H9 (cell line): ENCODE data around the gene GRID2. TPM values are rescaled to one million over a fixed set of nuclear protein-coding genes. Genes with fewer than 3 reads are reported as not detected.

Experiments
- DNase-seq: peaks from one replicate; pipeline ENCODE4 v3.0.0-alpha.2; 2017
- H2AFZ ChIP-seq: one replicate; pipeline ENCODE4 v1.6.1; 2013; ENCODE audit warnings: mild to moderate bottlenecking, low read length, control low read depth, moderate library complexity
- H2AK5ac ChIP-seq: 2 replicates; pipeline ENCODE4 v1.6.1; 2013; ENCODE audit warnings: low read length, control low read depth, mixed read lengths; ENCODE audit not compliant: insufficient read length
- H2BK120ac ChIP-seq: one replicate; pipeline ENCODE4 v1.6.1; 2013; ENCODE audit warnings: low read depth, mild to moderate bottlenecking, low read length, control low read depth, inconsistent platforms; ENCODE audit not compliant: poor library complexity, severe bottlenecking
- H2BK12ac ChIP-seq: 2 replicates; pipeline ENCODE4 v1.6.1; 2013; ENCODE audit warnings: low read length, control low read depth, mixed read lengths, low read depth; ENCODE audit not compliant: insufficient read length
- H2BK15ac ChIP-seq: 2 replicates; pipeline ENCODE4 v1.6.1; 2013; ENCODE audit warnings: low read depth, low read length, control low read depth
- H2BK20ac ChIP-seq: one replicate; pipeline ENCODE4 v1.6.1; 2013; ENCODE audit warnings: low read depth, mild to moderate bottlenecking, low read length, control low read depth, inconsistent platforms; ENCODE audit not compliant: poor library complexity, severe bottlenecking
- H2BK5ac ChIP-seq: 2 replicates; pipeline ENCODE4 v1.6.1; 2013; ENCODE audit warnings: low read length, control low read depth, mixed read lengths; ENCODE audit not compliant: insufficient read length
- H3K14ac ChIP-seq: 2 replicates; pipeline ENCODE4 v1.6.1; 2013; ENCODE audit warnings: low read length, control low read depth; ENCODE audit not compliant: insufficient read depth
- H3K18ac ChIP-seq: 2 replicates; pipeline ENCODE4 v1.6.1; 2013; ENCODE audit warnings: low read depth, mild to moderate bottlenecking, mixed read lengths, low read length, control low read depth; ENCODE audit not compliant: insufficient read length
- H3K23ac ChIP-seq: 2 replicates; pipeline ENCODE4 v1.6.1; 2013; ENCODE audit warnings: low read length, control low read depth, mixed read lengths, low read depth; ENCODE audit not compliant: insufficient read length
- H3K23me2 ChIP-seq: 2 replicates; pipeline ENCODE4 v1.6.1; 2013; ENCODE audit warnings: low read depth, mild to moderate bottlenecking, mixed read lengths, low read length, control low read depth; ENCODE audit not compliant: insufficient read length, poor library complexity, severe bottlenecking
- H3K27ac ChIP-seq: 2 replicates; pipeline ENCODE4 v1.5.1; 2013; ENCODE audit warnings: low read length, control low read depth, mixed read lengths, low read depth; ENCODE audit not compliant: insufficient read length
- H3K27me3 ChIP-seq: 2 replicates; pipeline ENCODE4 v1.6.1; 2013; ENCODE audit warnings: low read length, control low read depth, inconsistent platforms; ENCODE audit not compliant: insufficient read depth
- H3K4ac ChIP-seq: 2 replicates; pipeline ENCODE4 v1.6.1; 2013; ENCODE audit warnings: low read depth, mild to moderate bottlenecking, control low read depth, inconsistent platforms, low read length, moderate library complexity
- H3K4me1 ChIP-seq: 2 replicates; pipeline ENCODE4 v1.6.1; 2013; ENCODE audit warnings: low read length, control low read depth, inconsistent platforms; ENCODE audit not compliant: insufficient read depth
- H3K4me2 ChIP-seq: 2 replicates; pipeline ENCODE4 v1.6.1; 2013; ENCODE audit warnings: low read length, control low read depth, mixed read lengths; ENCODE audit not compliant: insufficient read length, insufficient read depth
- H3K56ac ChIP-seq: 2 replicates; pipeline ENCODE4 v1.6.1; 2013; ENCODE audit warnings: low read depth, mild to moderate bottlenecking, mixed read lengths, low read length, control low read depth; ENCODE audit not compliant: insufficient read length
- H3K79me1 ChIP-seq: 2 replicates; pipeline ENCODE4 v1.6.1; 2013; ENCODE audit warnings: low read depth, mild to moderate bottlenecking, moderate library complexity, low read length, control low read depth, inconsistent platforms; ENCODE audit not compliant: insufficient read depth, poor library complexity, severe bottlenecking
- H3K79me2 ChIP-seq: 2 replicates; pipeline ENCODE4 v1.6.1; 2013; ENCODE audit warnings: low read length, control low read depth, inconsistent platforms; ENCODE audit not compliant: insufficient read depth
- H3K9ac ChIP-seq: 2 replicates; pipeline ENCODE4 v1.6.1; 2013; ENCODE audit warnings: low read length, control low read depth, mixed read lengths; ENCODE audit not compliant: insufficient read length; ENCODE audit errors: extremely low read depth
- H3K9me3 ChIP-seq: one replicate; pipeline ENCODE4 v1.6.1; 2013; ENCODE audit warnings: low read depth, low read length, inconsistent platforms; ENCODE audit not compliant: control insufficient read depth
- H3T11ph ChIP-seq: one replicate; pipeline ENCODE4 v1.6.1; 2013; ENCODE audit warnings: mild to moderate bottlenecking, low read length, control low read depth, inconsistent platforms
- H4K20me1 ChIP-seq: one replicate; pipeline ENCODE4 v1.6.1; 2013; ENCODE audit not compliant: control insufficient read depth, insufficient read length, insufficient read depth
- H4K5ac ChIP-seq: 2 replicates; pipeline ENCODE4 v1.6.1; 2013; ENCODE audit warnings: low read depth, mild to moderate bottlenecking, mixed read lengths, low read length, control low read depth; ENCODE audit not compliant: insufficient read length
- H4K8ac ChIP-seq: replicated peaks from 2 replicates; pipeline ENCODE4 v1.6.1; 2013; ENCODE audit warnings: low read length, control low read depth, mixed read lengths, low read depth; ENCODE audit not compliant: insufficient read length
- H4K91ac ChIP-seq: 2 replicates; pipeline ENCODE4 v1.6.1; 2013; ENCODE audit warnings: low read depth, mild to moderate bottlenecking, moderate library complexity, mixed read lengths, low read length, control low read depth; ENCODE audit not compliant: insufficient read length
- H3K27ac Mint-ChIP-seq, 3 experiments: 2 replicates in 2 of 3; 3 replicates in 1 of 3; pipeline ENCODE4 v1.8.0; 2020 to 2021; ENCODE audit warnings: mixed read lengths in 3 of 3, mild to moderate bottlenecking in 1 of 3, moderate library complexity in 1 of 3
- H3K27me3 Mint-ChIP-seq: 2 replicates; pipeline ENCODE4 v1.8.0; 2021; ENCODE audit warnings: low read depth, mild to moderate bottlenecking, moderate library complexity, mixed read lengths
- H3K36me3 Mint-ChIP-seq, 3 experiments: 2 replicates in 2 of 3; 3 replicates in 1 of 3; pipeline ENCODE4 v1.8.0; 2020 to 2021; ENCODE audit warnings: low read depth in 3 of 3, mixed read lengths in 3 of 3; ENCODE audit not compliant: insufficient read depth in 1 of 3
- H3K4me1 Mint-ChIP-seq, 2 experiments: 2 replicates each; pipeline ENCODE4 v1.8.0; 2020; ENCODE audit warnings: mixed read lengths in 2 of 2
- H3K4me3 Mint-ChIP-seq, 2 experiments: 2 replicates in 1 of 2; 3 replicates in 1 of 2; pipeline ENCODE4 v1.8.0; 2020 to 2021; ENCODE audit warnings: mild to moderate bottlenecking in 2 of 2, mixed read lengths in 2 of 2, moderate library complexity in 1 of 2
- H3K9me3 Mint-ChIP-seq, 2 experiments: 2 replicates in 1 of 2; 3 replicates in 1 of 2; pipeline ENCODE4 v1.8.0; 2020; ENCODE audit warnings: mild to moderate bottlenecking in 2 of 2, mixed read lengths in 2 of 2, moderate library complexity in 1 of 2
- CTCF ChIP-seq: fragments of 200-600 bp; sonication (generic); conservative IDR thresholded peaks from 3 replicates; pipeline ENCODE4 v1.8.0; 2021; ENCODE audit warnings: antibody characterized with exemption, mild to moderate bottlenecking
- total RNA-seq: library from RNA; stranded (reverse); gene quantifications from 2 replicates; pipeline ENCODE4 v1.2.1, GENCODE V29; 2021

GRID2 gene
- total RNA-seq, 1 experiment from 2014 or later = 21.8 TPM

GRCh38 chr4:93139118-93139517 is 835.4 kb downstream of the GRID2 start:
- H4K91ac ChIP-seq = no peak overlapping the region
- H3K4ac ChIP-seq = no peak overlapping the region
- no peak overlapping the region for H4K5ac ChIP-seq
- no peak overlapping the region for H3K56ac ChIP-seq
- Mint-ChIP-seq H3K4me3 (no peak overlapping the region), H3K9me3 (no peaks in the 10 kb centered on the region), H3K27me3 (no peaks in the 10 kb centered on the region), H3K36me3 (no peaks in the 10 kb centered on the region), H3K4me1 (peaks cover 33 to 38% of the 10 kb centered on the region in 2 experiments), H3K27ac (peak overlapping the region in 2 of 3 experiments; percentile 3 to 50; a peak in 2 of 7 replicates)
- H3K4me1 ChIP-seq = peaks cover 2% of the 10 kb centered on the region; the same call in 1 of the 2 replicates
- no peak overlapping the region for H2BK12ac ChIP-seq
- H3K23me2 ChIP-seq = no peaks in the 10 kb centered on the region
- H4K8ac ChIP-seq = no peak overlapping the region
- no peaks in the 10 kb centered on the region for H3K79me2 ChIP-seq
- H4K20me1 ChIP-seq = no peaks in the 10 kb centered on the region
- H3K14ac ChIP-seq = no peak overlapping the region
- H2BK5ac ChIP-seq = no peak overlapping the region
- H3K27ac ChIP-seq = no peak overlapping the region
- no peak overlapping the region for H3K4me2 ChIP-seq
- H3K18ac ChIP-seq = no peak overlapping the region
- no peaks in the 10 kb centered on the region for H3K27me3 ChIP-seq
- H2BK15ac ChIP-seq = no peak overlapping the region
- no peak overlapping the region for H2AFZ ChIP-seq
- no peaks in the 10 kb centered on the region for H3K9me3 ChIP-seq
- TF ChIP-seq CTCF = no peak
- no peak overlapping the region for H3T11ph ChIP-seq
- H3K9ac ChIP-seq = no peak overlapping the region
- H2BK120ac ChIP-seq = no peak overlapping the region
- H2BK20ac ChIP-seq = no peak overlapping the region
- H2AK5ac ChIP-seq = no peak overlapping the region
- no peaks in the 10 kb centered on the region for H3K79me1 ChIP-seq
- H3K23ac ChIP-seq = no peak overlapping the region
- no peak for DNase-seq
